ENCODE results near the gene FABP3.

DNA sequence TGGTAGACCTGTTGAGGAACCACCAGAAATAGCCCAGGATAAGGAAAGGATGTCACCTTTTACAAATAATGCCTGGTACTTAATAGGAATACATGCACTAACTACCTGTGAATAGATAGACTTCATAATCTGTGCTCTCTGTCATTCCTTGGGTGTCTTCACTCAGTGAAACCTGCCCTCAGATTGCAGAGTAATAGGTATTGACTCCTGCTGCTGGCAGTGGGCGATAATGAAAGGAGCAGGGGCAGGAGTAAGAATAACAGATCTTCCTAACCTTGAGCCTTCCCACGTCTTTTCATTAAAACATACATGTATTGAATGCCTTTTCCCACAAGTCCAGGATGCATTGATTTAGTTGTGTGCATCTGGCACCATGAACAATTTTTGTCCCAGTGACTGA, 16.4 kb downstream of the FABP3 start:
- TF ChIP-seq, protein P1, sequence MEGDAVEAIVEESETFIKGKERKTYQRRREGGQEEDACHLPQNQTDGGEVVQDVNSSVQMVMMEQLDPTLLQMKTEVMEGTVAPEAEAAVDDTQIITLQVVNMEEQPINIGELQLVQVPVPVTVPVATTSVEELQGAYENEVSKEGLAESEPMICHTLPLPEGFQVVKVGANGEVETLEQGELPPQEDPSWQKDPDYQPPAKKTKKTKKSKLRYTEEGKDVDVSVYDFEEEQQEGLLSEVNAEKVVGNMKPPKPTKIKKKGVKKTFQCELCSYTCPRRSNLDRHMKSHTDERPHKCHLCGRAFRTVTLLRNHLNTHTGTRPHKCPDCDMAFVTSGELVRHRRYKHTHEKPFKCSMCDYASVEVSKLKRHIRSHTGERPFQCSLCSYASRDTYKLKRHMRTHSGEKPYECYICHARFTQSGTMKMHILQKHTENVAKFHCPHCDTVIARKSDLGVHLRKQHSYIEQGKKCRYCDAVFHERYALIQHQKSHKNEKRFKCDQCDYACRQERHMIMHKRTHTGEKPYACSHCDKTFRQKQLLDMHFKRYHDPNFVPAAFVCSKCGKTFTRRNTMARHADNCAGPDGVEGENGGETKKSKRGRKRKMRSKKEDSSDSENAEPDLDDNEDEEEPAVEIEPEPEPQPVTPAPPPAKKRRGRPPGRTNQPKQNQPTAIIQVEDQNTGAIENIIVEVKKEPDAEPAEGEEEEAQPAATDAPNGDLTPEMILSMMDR (conservative IDR thresholded peaks at IDR 0.05 in 1 of 2, IDR thresholded peaks at IDR 0.05 in 1 of 2; ENCODE audit: low read depth in 1 of 2, low read length in 2 of 2) = no peak
- no peak for TF ChIP-seq EZH2 (IDR thresholded peaks at IDR 0.05; ENCODE audit: low read length, missing control alignments)

Measured in fibroblast of lung (primary cell).